GM19099 (cell line): ENCODE measurements around the gene GPR78.

Experiments
- POLR2A ChIP-seq: IDR thresholded peaks from 3 replicates; pipeline ENCODE4 v1.6.1; 2011; ENCODE audit warnings: low read depth; ENCODE audit not compliant: insufficient read length; ENCODE audit errors: extremely low read depth

Gene GPR78

GRCh38 chr4:8606476-8606875 lies 26.3 kb downstream of the GPR78 start:
- TF ChIP-seq POLR2A = no peak

DNA sequence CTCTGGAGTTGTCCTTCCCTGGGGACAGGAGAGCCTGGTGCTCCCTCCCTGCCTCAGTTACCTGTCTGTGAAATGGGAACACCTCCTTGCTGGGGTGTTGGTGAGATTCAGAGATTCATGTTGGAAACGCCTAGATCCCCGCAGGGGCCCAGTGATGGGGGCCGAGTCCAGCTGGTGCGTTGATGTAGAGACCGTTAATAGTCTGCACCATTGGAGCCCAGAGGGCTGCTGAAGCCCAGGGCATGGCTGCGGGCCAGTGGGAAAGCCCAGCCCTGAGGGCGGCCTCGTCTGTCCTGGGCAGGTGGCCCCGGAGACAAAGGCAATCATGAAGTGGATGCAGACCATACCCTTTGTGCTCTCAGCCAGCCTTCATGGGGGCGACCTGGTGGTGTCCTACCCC lies 26.8 kb downstream of the GPR78 start:
- TF ChIP-seq POLR2A = no peak

DNA sequence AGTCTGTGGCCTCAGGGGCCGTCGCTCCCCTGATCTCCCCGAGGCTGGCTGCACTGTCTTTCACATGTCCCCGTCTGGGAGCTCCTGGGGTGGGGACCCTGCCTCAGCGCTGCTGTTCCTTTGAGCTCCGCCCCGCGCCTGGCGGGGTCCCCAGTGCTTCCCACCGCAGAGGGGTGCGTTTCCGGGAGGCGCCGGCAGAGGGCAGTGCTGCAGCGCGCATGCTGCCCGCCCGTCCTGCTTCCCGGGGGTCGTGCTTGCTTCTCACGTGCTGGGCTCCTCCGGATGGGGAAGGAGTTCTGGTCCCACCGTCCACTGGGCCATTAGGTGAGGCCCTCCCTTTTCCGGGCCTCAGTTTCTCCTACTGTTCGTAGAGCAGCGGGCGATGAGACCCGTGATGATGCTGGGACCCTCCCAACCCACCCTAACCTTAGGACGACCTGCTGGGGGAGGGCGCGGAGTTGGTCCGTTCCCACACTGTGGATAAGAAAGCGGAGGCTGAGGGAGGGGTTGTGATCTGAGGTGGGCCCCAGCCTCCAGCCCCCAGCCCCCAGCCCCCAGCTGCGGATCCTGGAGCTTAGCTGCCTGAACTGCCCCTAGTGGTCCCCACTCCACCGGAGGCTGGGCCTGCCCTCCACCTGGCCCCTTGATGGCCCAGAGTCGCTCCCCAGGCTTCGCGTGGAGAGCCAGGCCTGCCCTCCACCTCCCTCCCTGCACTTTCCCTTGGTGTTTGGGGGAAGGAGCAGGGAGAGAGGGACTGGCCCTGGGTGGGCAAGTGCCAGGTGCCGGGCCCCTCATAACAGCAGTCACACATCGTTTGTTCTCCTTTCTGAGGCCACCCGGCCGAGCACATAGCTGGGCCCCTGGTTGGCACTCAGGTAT lies 27.6 kb downstream of the GPR78 start:
- no peak for TF ChIP-seq POLR2A

- no peak for TF ChIP-seq POLR2A
Measured at GRCh38 chr4:8608714-8609391, 28.7 kb downstream of the GPR78 start.

GRCh38 chr4:8609406-8609805 lies 29.2 kb downstream of the GPR78 start:
- no peak for TF ChIP-seq POLR2A

GRCh38 chr4:8609824-8610350 lies 29.7 kb downstream of the GPR78 start:
- TF ChIP-seq POLR2A = no peak

- no peak for TF ChIP-seq POLR2A
Measured at GRCh38 chr4:8610858-8611616, 30.8 kb downstream of the GPR78 start.

DNA sequence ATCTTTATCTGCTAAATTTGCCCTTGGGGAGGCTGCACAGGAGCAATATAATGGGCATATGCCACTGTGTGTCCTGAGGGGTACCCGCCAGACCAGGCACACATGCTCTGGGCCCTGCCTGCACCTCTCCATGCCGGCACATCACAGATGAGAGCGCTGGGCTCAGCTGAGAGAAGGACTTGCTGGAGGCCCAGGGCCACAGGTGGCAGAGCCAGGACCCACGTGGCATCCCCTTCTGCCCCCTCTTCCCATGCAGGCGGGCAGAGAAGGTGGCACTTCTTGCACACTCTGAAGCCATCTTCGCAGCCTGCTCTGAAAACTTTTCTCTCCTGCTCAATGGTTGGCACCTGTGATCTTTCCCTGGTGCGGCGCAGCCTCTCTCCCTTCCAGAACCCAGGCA lies 32.5 kb downstream of the GPR78 start:
- no peak for TF ChIP-seq POLR2A

DNA sequence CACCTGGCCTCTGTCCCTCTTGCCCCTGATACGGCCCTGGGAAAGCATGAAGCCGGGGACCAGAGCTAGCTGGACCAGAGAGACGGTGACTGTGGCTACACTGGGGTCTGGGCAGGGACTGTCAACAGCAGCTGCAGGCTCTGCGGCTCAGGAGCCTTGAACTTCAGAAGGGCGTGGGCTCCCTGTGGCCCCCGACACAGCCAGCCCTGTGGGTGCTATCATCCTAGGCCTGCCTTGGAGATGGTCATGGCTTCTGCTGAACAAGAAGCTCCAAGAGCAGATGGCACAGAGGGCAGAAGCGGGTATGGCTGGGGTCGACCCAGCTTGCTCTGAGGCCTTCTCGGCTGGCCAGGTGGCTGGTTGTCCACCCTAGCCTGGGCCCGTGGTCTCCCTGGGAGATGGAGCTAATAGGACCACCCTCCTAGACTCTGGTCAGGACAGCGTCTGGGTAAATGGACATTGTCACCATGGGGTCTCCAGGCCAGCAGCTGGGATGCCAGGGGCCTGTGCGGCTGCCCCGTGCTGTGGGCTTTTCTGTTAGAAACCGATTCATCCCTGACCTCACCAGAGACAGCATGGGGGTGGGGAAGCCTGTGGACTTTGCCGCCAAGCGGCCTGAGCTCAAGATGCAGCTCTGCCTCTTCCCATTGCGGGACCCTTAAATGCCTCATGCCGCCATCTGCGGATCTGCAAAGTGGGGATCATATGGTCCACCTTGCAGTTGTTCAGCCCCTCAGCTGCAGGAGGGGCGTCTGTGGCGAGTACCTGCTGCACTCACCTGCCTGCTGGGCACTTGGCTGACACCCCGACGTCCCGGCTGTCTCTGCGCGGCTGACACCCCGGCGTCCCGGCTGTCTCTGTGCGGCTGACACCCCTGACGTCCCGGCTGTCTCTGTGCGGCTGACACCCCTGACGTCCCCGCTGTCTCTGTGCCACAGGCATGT lies 33.5 kb downstream of the GPR78 start:
- TF ChIP-seq POLR2A = no peak

DNA sequence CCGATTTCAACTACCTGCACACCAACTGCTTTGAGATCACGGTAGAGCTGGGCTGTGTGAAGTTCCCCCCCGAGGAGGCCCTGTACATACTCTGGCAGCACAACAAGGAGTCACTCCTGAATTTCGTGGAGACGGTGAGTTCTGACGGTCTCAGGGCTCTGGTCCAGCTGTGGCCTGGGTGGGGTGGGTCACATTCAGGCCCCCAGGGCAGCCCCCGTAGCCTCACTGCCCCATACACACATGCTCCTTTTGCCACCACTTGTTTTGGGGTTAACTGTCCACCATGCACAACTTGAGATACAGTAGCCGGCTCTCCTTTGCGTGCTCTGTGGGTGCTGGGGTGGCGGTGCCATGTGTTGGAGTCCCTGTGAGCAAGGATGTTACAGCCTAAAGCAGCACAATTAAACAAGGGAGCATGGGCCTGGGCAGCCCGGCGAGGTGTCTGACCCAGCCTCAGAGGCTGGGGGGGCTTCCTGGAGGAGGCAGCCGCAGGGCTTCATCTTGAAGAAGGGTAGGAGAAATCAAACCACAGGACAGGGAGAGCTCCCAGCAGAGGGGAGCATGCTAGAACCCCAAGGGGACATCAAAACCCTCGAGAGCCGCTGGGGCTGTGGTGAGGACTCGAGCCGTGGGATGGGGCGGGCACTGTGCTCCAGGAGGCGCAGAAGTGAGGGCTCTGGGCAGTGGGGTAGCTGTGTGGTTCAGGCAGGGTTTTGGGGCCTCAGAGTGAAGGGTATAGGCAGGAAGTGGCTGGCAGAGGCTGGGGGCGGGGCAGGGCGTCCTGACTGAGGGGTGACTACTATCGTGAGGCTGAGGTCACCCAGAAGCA lies 34.4 kb downstream of the GPR78 start:
- TF ChIP-seq POLR2A = no peak

DNA sequence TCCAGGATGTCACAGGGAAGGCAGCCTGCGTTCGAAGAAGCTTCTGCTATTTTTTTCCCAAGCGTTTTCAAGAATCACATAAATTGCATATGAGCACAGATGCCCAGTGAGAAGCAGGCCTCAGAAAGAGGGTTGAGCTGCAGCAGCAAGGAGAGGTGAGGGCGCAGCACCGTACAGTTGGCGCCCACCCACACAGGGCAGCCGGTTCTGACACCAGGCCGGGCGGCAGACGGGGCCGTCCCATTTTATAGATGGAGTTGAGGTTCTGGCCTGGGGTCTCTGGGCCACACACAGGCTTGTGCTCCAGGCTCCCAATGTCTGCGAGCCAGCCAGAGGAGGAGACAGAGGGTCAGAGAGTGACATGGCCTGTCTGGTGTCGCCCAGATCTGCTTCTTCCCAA lies 35.2 kb downstream of the GPR78 start:
- TF ChIP-seq POLR2A = no peak

DNA sequence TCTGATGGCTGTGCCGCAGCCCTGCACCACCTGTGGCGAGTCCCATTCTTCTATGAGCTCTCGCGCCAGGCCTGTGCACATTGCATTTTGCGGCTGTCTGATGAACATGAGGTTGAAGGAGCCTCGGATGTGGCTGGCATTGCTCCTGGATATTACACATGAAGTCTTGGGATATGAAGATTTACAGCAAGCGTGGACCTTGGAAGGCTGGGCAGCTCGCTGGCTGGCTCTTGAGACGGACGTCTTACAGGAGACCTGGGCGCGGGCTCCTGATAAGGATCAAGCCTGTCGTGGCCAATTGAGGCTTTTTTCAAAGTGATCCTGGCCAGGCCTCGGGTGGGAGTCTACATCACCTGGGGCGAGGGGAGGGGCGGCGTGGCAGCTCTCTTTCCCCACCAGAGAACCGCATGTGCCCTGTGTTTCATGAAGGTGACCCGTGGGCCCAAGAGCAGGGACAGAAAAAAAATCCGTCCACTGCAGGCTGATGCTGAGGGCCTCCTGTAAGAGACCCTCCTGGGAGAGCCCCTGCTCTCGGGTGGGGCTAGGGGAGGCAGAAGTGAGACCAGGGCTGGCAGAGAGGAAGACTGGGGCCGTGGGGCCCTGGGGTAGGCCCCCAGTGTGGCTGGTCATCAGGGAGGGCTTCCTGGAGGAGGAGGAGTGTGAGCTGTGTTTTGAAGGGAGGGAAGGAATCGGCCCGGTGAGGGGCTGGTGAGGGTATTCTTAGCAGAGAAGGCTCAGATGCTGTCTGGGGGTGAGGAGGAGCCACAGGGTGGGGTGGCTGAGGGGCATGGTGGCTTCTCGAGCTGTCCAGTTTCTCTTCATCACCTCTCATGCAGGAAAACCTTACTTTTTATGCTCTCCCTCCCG lies 36.0 kb downstream of the GPR78 start:
- no peak for TF ChIP-seq POLR2A
